Measurements from ENCODE around the gene ANK2.

The ANK2 gene

GRCh38 chr4:113355550-113356371 lies 306.3 kb downstream of the ANK2 start:
- peak; percentile 67 for DNase-seq

- no peak for DNase-seq
These were observed 307.0 kb downstream of the ANK2 start for GRCh38 chr4:113356453-113356852.

GRCh38 chr4:113358784-113359183 lies 309.3 kb downstream of the ANK2 start:
- DNase-seq: no peak

- DNase-seq: no peak
These were observed 315.9 kb downstream of the ANK2 start for GRCh38 chr4:113365377-113365776.

GRCh38 chr4:113368056-113368455 lies 318.6 kb downstream of the ANK2 start:
- DNase-seq: no peak

GRCh38 chr4:113371111-113371510 lies 321.7 kb downstream of the ANK2 start:
- DNase-seq: no peak

GRCh38 chr4:113375964-113376666 lies 326.7 kb downstream of the ANK2 start:
- no peak for DNase-seq

- DNase-seq: no peak
These were observed 329.4 kb downstream of the ANK2 start for GRCh38 chr4:113378836-113379235.

GRCh38 chr4:113382704-113383103 lies 333.3 kb downstream of the ANK2 start:
- DNase-seq: no peak

- no peak for DNase-seq
These were observed 333.8 kb downstream of the ANK2 start for GRCh38 chr4:113383111-113383785.

GRCh38 chr4:113384600-113384999 lies 335.1 kb downstream of the ANK2 start:
- no peak for DNase-seq

GRCh38 chr4:113385281-113385899 lies 335.9 kb downstream of the ANK2 start:
- no peak for DNase-seq

- no peak for DNase-seq
These were observed 339.7 kb downstream of the ANK2 start for GRCh38 chr4:113389160-113389559.

GRCh38 chr4:113390850-113391249 lies 341.4 kb downstream of the ANK2 start:
- DNase-seq: no peak

- no peak for DNase-seq
These were observed 344.8 kb downstream of the ANK2 start for GRCh38 chr4:113394108-113394729.

GRCh38 chr4:113394730-113395530 lies 345.5 kb downstream of the ANK2 start:
- peak; percentile 61 for DNase-seq

GRCh38 chr4:113397114-113397701 lies 347.8 kb downstream of the ANK2 start:
- no peak for DNase-seq

GRCh38 chr4:113398441-113399143 lies 349.1 kb downstream of the ANK2 start:
- DNase-seq: no peak

- DNase-seq: no peak
These were observed 354.7 kb downstream of the ANK2 start for GRCh38 chr4:113404167-113404571.

- DNase-seq: no peak
These were observed 355.4 kb downstream of the ANK2 start for GRCh38 chr4:113404841-113405240.
